ENCODE measurements around the gene FBXL15. TPM values are rescaled to one million over a fixed set of nuclear protein-coding genes. Genes with fewer than 3 reads are reported as not detected.

The FBXL15 gene
- total RNA-seq, 1 experiment from 2014 or later: 24.6 TPM

GRCh38 chr10:102462512-102463054, 41.9 kb downstream of the FBXL15 start:
- DNase-seq (ENCODE audit: low spot score) (no peak), ATAC-seq (no peak)
- Mint-ChIP-seq H3K27me3 (ENCODE audit: low read depth) (peaks cover 2% of the 10 kb centered on the region; the same call in 1 of the 2 replicates), H3K4me1 (peaks cover 37% of the 10 kb centered on the region), H3K9me3 (no peaks in the 10 kb centered on the region), H3K4me3 (peak overlapping the region; percentile 97), H3K27ac (peak overlapping the region; percentile 33; the same call in 1 of the 2 replicates), H3K36me3 (no peaks in the 10 kb centered on the region)
- POLR2A ChIA-PET: interaction anchor here (0.7 to 3.8 kb wide), 10 partner anchors 11 to 73 kb away, joined by 3 to 37 read pairs (median 4); partner anchors contain the start of genes C10orf95, CUEDC2, FBXL15 and PSD
- no peak for TF ChIP-seq CREM (CRISPR knock-in tag; IDR thresholded peaks at IDR 0.05)
- CTCF ChIA-PET: interaction anchor here (0.5 to 4.3 kb wide), 25 partner anchors 9 to 1181 kb away, joined by 3 to 33 read pairs (median 6); partner anchors contain the start of genes ACTR1A, C10orf95, CUEDC2 and FBXL15

DNA sequence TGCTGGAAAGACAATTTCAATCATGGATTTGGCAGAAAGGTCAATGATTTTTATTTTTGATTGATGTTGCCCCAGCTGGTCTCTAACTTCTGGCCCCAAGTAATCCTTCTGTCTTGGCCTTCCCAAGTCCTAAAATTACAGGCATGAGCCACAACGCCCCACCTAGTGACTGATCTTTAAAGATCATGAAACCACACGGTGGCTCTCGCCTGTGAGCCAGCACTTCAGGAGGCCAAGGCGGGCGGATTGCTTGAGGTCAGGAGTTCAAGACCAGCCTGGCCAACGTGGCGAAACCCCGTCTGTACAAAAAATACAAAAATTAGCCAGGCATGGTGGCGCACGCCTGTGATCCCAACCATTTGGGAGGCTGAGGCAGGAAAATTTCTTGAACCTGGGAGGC, 43.3 kb downstream of the FBXL15 start:
- TF ChIP-seq SOX15 (CRISPR knock-in tag; IDR thresholded peaks at IDR 0.05): no peak
- TF ChIP-seq, protein P1, sequence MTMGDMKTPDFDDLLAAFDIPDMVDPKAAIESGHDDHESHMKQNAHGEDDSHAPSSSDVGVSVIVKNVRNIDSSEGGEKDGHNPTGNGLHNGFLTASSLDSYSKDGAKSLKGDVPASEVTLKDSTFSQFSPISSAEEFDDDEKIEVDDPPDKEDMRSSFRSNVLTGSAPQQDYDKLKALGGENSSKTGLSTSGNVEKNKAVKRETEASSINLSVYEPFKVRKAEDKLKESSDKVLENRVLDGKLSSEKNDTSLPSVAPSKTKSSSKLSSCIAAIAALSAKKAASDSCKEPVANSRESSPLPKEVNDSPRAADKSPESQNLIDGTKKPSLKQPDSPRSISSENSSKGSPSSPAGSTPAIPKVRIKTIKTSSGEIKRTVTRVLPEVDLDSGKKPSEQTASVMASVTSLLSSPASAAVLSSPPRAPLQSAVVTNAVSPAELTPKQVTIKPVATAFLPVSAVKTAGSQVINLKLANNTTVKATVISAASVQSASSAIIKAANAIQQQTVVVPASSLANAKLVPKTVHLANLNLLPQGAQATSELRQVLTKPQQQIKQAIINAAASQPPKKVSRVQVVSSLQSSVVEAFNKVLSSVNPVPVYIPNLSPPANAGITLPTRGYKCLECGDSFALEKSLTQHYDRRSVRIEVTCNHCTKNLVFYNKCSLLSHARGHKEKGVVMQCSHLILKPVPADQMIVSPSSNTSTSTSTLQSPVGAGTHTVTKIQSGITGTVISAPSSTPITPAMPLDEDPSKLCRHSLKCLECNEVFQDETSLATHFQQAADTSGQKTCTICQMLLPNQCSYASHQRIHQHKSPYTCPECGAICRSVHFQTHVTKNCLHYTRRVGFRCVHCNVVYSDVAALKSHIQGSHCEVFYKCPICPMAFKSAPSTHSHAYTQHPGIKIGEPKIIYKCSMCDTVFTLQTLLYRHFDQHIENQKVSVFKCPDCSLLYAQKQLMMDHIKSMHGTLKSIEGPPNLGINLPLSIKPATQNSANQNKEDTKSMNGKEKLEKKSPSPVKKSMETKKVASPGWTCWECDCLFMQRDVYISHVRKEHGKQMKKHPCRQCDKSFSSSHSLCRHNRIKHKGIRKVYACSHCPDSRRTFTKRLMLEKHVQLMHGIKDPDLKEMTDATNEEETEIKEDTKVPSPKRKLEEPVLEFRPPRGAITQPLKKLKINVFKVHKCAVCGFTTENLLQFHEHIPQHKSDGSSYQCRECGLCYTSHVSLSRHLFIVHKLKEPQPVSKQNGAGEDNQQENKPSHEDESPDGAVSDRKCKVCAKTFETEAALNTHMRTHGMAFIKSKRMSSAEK (CRISPR knock-in tag; IDR thresholded peaks at IDR 0.05; ENCODE audit: borderline replicate concordance): no peak
- no peak for TF ChIP-seq HMGA2 (CRISPR knock-in tag; IDR thresholded peaks at IDR 0.05)
- TF ChIP-seq ZNF425 (CRISPR knock-in tag; conservative IDR thresholded peaks at IDR 0.05): no peak
- TF ChIP-seq TEAD4 (CRISPR knock-in tag; IDR thresholded peaks at IDR 0.05): no peak
- TF ChIP-seq PRRX2 (CRISPR knock-in tag; IDR thresholded peaks at IDR 0.05): no peak
- TF ChIP-seq, protein P2, sequence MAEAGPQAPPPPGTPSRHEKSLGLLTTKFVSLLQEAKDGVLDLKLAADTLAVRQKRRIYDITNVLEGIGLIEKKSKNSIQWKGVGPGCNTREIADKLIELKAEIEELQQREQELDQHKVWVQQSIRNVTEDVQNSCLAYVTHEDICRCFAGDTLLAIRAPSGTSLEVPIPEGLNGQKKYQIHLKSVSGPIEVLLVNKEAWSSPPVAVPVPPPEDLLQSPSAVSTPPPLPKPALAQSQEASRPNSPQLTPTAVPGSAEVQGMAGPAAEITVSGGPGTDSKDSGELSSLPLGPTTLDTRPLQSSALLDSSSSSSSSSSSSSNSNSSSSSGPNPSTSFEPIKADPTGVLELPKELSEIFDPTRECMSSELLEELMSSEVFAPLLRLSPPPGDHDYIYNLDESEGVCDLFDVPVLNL (CRISPR knock-in tag; IDR thresholded peaks at IDR 0.05; ENCODE audit: borderline replicate concordance, low read depth): no peak
- TF ChIP-seq FOXK1 (CRISPR knock-in tag; IDR thresholded peaks at IDR 0.05): no peak
- TF ChIP-seq CREB1 (CRISPR knock-in tag; IDR thresholded peaks at IDR 0.05): no peak
- no peak for TF ChIP-seq NR1H2 (CRISPR knock-in tag; IDR thresholded peaks at IDR 0.05)
- no peak for TF ChIP-seq OVOL2 (CRISPR knock-in tag; IDR thresholded peaks at IDR 0.05; ENCODE audit: borderline replicate concordance)
- no peak for TF ChIP-seq ZNF671 (CRISPR knock-in tag; IDR thresholded peaks at IDR 0.05)
- TF ChIP-seq FOXJ3 (CRISPR knock-in tag; IDR thresholded peaks at IDR 0.05; ENCODE audit: borderline replicate concordance): no peak
- TF ChIP-seq TP53 (CRISPR knock-in tag; IDR thresholded peaks at IDR 0.05): no peak
- no peak for TF ChIP-seq ATF6 (CRISPR knock-in tag; IDR thresholded peaks at IDR 0.05)
- TF ChIP-seq ESRRA (CRISPR knock-in tag; IDR thresholded peaks at IDR 0.05; ENCODE audit: borderline replicate concordance): no peak
- TF ChIP-seq SMAD3 (CRISPR knock-in tag; IDR thresholded peaks at IDR 0.05; ENCODE audit: borderline replicate concordance): no peak
- no peak for TF ChIP-seq AFF4 (CRISPR knock-in tag; IDR thresholded peaks at IDR 0.05; ENCODE audit: borderline replicate concordance)
- TF ChIP-seq ZNF317 (CRISPR knock-in tag; IDR thresholded peaks at IDR 0.05; ENCODE audit: borderline replicate concordance, low read depth): no peak
- POLR2A ChIA-PET: interaction anchor here (1.6 to 3.8 kb wide), 2 partner anchors 13 to 42 kb away, joined by 6 to 33 read pairs; partner anchors contain the start of genes C10orf95 and FBXL15
- Mint-ChIP-seq H3K27ac (no peak overlapping the region), H3K9me3 (no peaks in the 10 kb centered on the region), H3K4me1 (peaks cover 37% of the 10 kb centered on the region), H3K27me3 (ENCODE audit: low read depth) (peaks cover 2% of the 10 kb centered on the region; the same call in 1 of the 2 replicates), H3K4me3 (peak overlapping the region; percentile 97), H3K36me3 (peaks cover 2% of the 10 kb centered on the region; the same call in 1 of the 2 replicates)
- no peak for DNase-seq (ENCODE audit: low spot score)
- no peak for ATAC-seq
- CTCF ChIA-PET: interaction anchor here (1.1 to 4.3 kb wide), 4 partner anchors 40 to 120 kb away, joined by 3 to 33 read pairs (median 16); partner anchors contain the start of genes ACTR1A, FBXL15 and SUFU

All from WTC11 (cell line).